Right lobe of liver (tissue), 6 donors: Measurements from ENCODE around the gene UBXN11. TPM values are rescaled to one million over a fixed set of nuclear protein-coding genes. Genes with fewer than 3 reads are reported as not detected.
A peak's percentile ranks its signal among the peaks of the same experiment; 100 is the strongest.

ENCODE experiments used
- ATAC-seq, 4 donors: fragments of 200-7000 bp; cut with Tn5 transposase; one replicate each; pipeline ENCODE4 v1.9.1; 2020; ENCODE audit warnings: mild to moderate bottlenecking in 4 of 4, moderate library complexity in 4 of 4
- DNase-seq, 3 donors: peaks; one replicate each; pipeline ENCODE4 v3.0.0-alpha.2; 2020
- H3K27ac ChIP-seq, 3 donors: fragments of 200-600 bp; one replicate each; pipeline ENCODE4 v1.8.0; 2022
- H3K27me3 ChIP-seq, 2 donors: fragments of 200-600 bp; one replicate each; pipeline ENCODE4 v1.8.0; 2022
- H3K36me3 ChIP-seq, 4 donors: fragments of 200-600 bp; sonication (generic) in 1 of 4; one replicate each; pipeline versions ENCODE4 v1.5.1 to v1.8.0; 2017 to 2022; ENCODE audit warnings: control low read depth in 1 of 4
- H3K4me1 ChIP-seq, 4 donors: fragments of 200-600 bp; sonication (generic) in 1 of 4; one replicate each; pipeline versions ENCODE4 v1.5.1 to v1.8.0; 2017 to 2022; ENCODE audit warnings: control low read depth in 1 of 4
- H3K4me3 ChIP-seq, 3 donors: fragments of 200-600 bp; one replicate each; pipeline ENCODE4 v1.8.0; 2022
- H3K9me3 ChIP-seq, 4 donors: fragments of 200-600 bp; sonication (generic) in 1 of 4; one replicate each; pipeline versions ENCODE4 v1.5.1 to v1.8.0; 2017 to 2022; ENCODE audit warnings: control low read depth in 1 of 4
- CTCF ChIP-seq, 4 donors: fragments of 200-600 bp in 3 of 4; fragments of 450-650 bp in 1 of 4; IDR thresholded peaks; one replicate each; pipeline versions ENCODE4 v1.5.1 to v1.8.0; 2016 to 2022; ENCODE audit warnings: antibody characterized with exemption in 4 of 4, mild to moderate bottlenecking in 2 of 4
- POLR2A ChIP-seq: fragments of 450-650 bp; IDR thresholded peaks from one replicate; pipeline ENCODE4 v1.6.1; 2017; ENCODE audit warnings: antibody characterized with exemption, mild to moderate bottlenecking
- WGBS: methylation state at CpG from one replicate; pipeline ENCODE4 v1.1.6; 2018; ENCODE audit warnings: low coverage, low lambda C conversion rate; ENCODE audit not compliant: insufficient coverage; ENCODE audit errors: missing lambda C conversion rate; 5-methylcytosine and 5-hydroxymethylcytosine counted together
- intact Hi-C, 2 donors: fragments of 100-400 bp; cut with DNase I; formaldehyde crosslinking; loops; one replicate each; pipeline versions ENCODE4 v1.11.2 to v1.14.1; 2022
- total RNA-seq, 6 experiments: library from RNA; depleted of rRNA in 2 of 6; stranded (reverse); fragments of >200 nt in 2 of 6; fragmentation: NEBNext Ultra II Directional in 3 of 6; extraction: Animal tissue kit (Norgen Biotek cat#: 25700) in 3 of 6; gene quantifications; one replicate each; pipeline versions ENCODE4 v1.1.0 to v1.2.4, GENCODE V29; 2016 to 2023
- donor health status: DM: no; HTN: yes; CAD: no.
- donor health status: DM: no; HTN: no; CAD: no.
- donor health status: DM: no; HTN: no; CAD: no.
- donor health status: DM: no; HTN: yes; CAD: no.
- donor health status: DM: no; HTN: yes; CAD: no.

The UBXN11 gene
- total RNA-seq, 6 experiments from 2014 or later: 4.3 to 11.3 (median 7.0) TPM

- DNase-seq: no peak
- intact Hi-C loops: no loop called here
- Histone ChIP-seq H3K36me3 (peaks cover 0 to 32% (median 4%) of the 10 kb centered on the region in 4 donors), H3K4me3 (no peak overlapping the region), H3K27me3 (no peaks in the 10 kb centered on the region), H3K4me1 (no peaks in the 10 kb centered on the region), H3K27ac (no peak overlapping the region), H3K9me3 (no peaks in the 10 kb centered on the region)
- TF ChIP-seq CTCF (IDR thresholded peaks at IDR 0.05): no peak
- TF ChIP-seq POLR2A: no peak
- 93% methylated on average over 3 of the region's 3 CpGs for WGBS
- ATAC-seq: no peak
Observed at GRCh38 chr1:26254404-26254803, 52.0 kb downstream of the UBXN11 start.

GRCh38 chr1:26252718-26253117, 53.7 kb downstream of the UBXN11 start:
- WGBS: 77% methylated on average over 7 of the region's 7 CpGs
- DNase-seq (no peak), ATAC-seq (no peak)
- H3K9me3 ChIP-seq: no peaks in the 10 kb centered on the region
- H3K27ac ChIP-seq: no peak overlapping the region
- peaks cover 0 to 20% (median 3%) of the 10 kb centered on the region in 4 donors for H3K36me3 ChIP-seq
- TF ChIP-seq POLR2A: no peak
- no peak for TF ChIP-seq CTCF (IDR thresholded peaks at IDR 0.05)
- no peaks in the 10 kb centered on the region for H3K27me3 ChIP-seq
- intact Hi-C loops: no loop called here
- H3K4me1 ChIP-seq: no peaks in the 10 kb centered on the region
- no peak overlapping the region for H3K4me3 ChIP-seq

GRCh38 chr1:26239936-26240335, 66.5 kb downstream of the UBXN11 start:
- Histone ChIP-seq H3K4me1 (peaks cover 0 to 11% (median 0%) of the 10 kb centered on the region in 4 donors), H3K9me3 (no peaks in the 10 kb centered on the region), H3K36me3 (peaks cover 0 to 10% (median 0%) of the 10 kb centered on the region in 4 donors), H3K27me3 (no peaks in the 10 kb centered on the region), H3K4me3 (no peak overlapping the region), H3K27ac (no peak overlapping the region)
- ATAC-seq: no peak
- no peak for TF ChIP-seq CTCF (IDR thresholded peaks at IDR 0.05)
- no peak for TF ChIP-seq POLR2A
- intact Hi-C loops: no loop called here
- no peak for DNase-seq
- WGBS: 96% methylated on average over 4 of the region's 4 CpGs

GRCh38 chr1:26237230-26237966, 69.0 kb downstream of the UBXN11 start:
- intact Hi-C loops: no loop called here
- no peaks in the 10 kb centered on the region for H3K36me3 ChIP-seq
- H3K4me1 ChIP-seq: peaks cover 0 to 16% (median 3%) of the 10 kb centered on the region in 4 donors
- DNase-seq: no peak
- peak overlapping the region in 1 of 3 donors; percentile 26 for H3K27ac ChIP-seq
- no peak for ATAC-seq
- no peak overlapping the region for H3K4me3 ChIP-seq
- TF ChIP-seq CTCF (IDR thresholded peaks at IDR 0.05): no peak
- no peak for TF ChIP-seq POLR2A
- no peaks in the 10 kb centered on the region for H3K27me3 ChIP-seq
- no peaks in the 10 kb centered on the region for H3K9me3 ChIP-seq
- WGBS: 56% methylated on average over 6 of the region's 6 CpGs
